WTC11 (cell line): ENCODE measurements around the gene KIF20B. TPM values are rescaled to one million over a fixed set of nuclear protein-coding genes. Genes with fewer than 3 reads are reported as not detected.

Source experiments
- ATAC-seq: fragments of 200-7000 bp; cut with Tn5 transposase; 2 replicates; pipeline ENCODE4 v1.10.0; 2021; ENCODE audit warnings: mild to moderate bottlenecking, moderate library complexity
- CTCF ChIA-PET: fragments of 300-600 bp; sonication (Branson Sonifier 250); formaldehyde crosslinking; loops from one replicate; lab custom pipeline; 2021; ENCODE audit warnings: antibody characterized with exemption; lab: Charles Lee
- POLR2A ChIA-PET: fragments of 350-600 bp; sonication (Branson Sonifier 250); formaldehyde crosslinking; loops from one replicate; lab custom pipeline; 2021; ENCODE audit warnings: antibody characterized with exemption; lab: Charles Lee
- DNase-seq: peaks from one replicate; pipeline ENCODE4 v3.0.0; 2021; ENCODE audit warnings: low spot score
- H3K27ac Mint-ChIP-seq: 2 replicates; pipeline ENCODE4 v1.8.0; 2021; ENCODE audit warnings: mixed read lengths
- H3K27me3 Mint-ChIP-seq: 2 replicates; pipeline ENCODE4 v1.8.0; 2021; ENCODE audit warnings: low read depth, mild to moderate bottlenecking, moderate library complexity, mixed read lengths
- H3K36me3 Mint-ChIP-seq: 2 replicates; pipeline ENCODE4 v1.8.0; 2021; ENCODE audit warnings: mixed read lengths
- H3K4me1 Mint-ChIP-seq: 2 replicates; pipeline ENCODE4 v1.8.0; 2022; ENCODE audit warnings: mixed read lengths
- H3K4me3 Mint-ChIP-seq: 2 replicates; pipeline ENCODE4 v1.8.0; 2021; ENCODE audit warnings: mild to moderate bottlenecking, moderate library complexity, mixed read lengths
- H3K9me3 Mint-ChIP-seq: 2 replicates; pipeline ENCODE4 v1.8.0; 2021; ENCODE audit warnings: mixed read lengths
- FOXP1 ChIP-seq: sonication (generic); formaldehyde crosslinking; IDR thresholded peaks from 2 replicates; pipeline ENCODE4 v1.8.0; 2022; ENCODE audit warnings: missing genetic modification reagents, mild to moderate bottlenecking, moderate library complexity, borderline replicate concordance
- GABPB1 ChIP-seq: sonication (generic); formaldehyde crosslinking; IDR thresholded peaks from 2 replicates; pipeline ENCODE4 v1.8.1; 2023; ENCODE audit warnings: mild to moderate bottlenecking, missing genetic modification reagents
- GTF2I ChIP-seq: fragments of 250-450 bp; sonication (Bioruptor Pico); conservative IDR thresholded peaks from 2 replicates; pipeline ENCODE4 v1.4.0; 2021; ENCODE audit warnings: mild to moderate bottlenecking
- JAZF1 ChIP-seq: fragments of 250-450 bp; sonication (Bioruptor Pico); IDR thresholded peaks from 2 replicates; pipeline ENCODE4 v1.9.0; 2021; ENCODE audit warnings: moderate library complexity, mild to moderate bottlenecking, inconsistent platforms
- JUN ChIP-seq: sonication (generic); formaldehyde crosslinking; IDR thresholded peaks from 2 replicates; pipeline ENCODE4 v1.8.0; 2023; ENCODE audit warnings: mild to moderate bottlenecking, missing genetic modification reagents
- KAT7 ChIP-seq: sonication (generic); formaldehyde crosslinking; IDR thresholded peaks from 2 replicates; pipeline ENCODE4 v1.8.1; 2023; ENCODE audit warnings: missing genetic modification reagents, mild to moderate bottlenecking, borderline replicate concordance
- NR2C2 ChIP-seq: sonication (generic); formaldehyde crosslinking; IDR thresholded peaks from 2 replicates; pipeline ENCODE4 v1.8.0; 2022; ENCODE audit warnings: mild to moderate bottlenecking, missing genetic modification reagents
- NR3C1 ChIP-seq: sonication (generic); formaldehyde crosslinking; conservative IDR thresholded peaks from 2 replicates; pipeline ENCODE4 v1.8.1; 2023; ENCODE audit warnings: low read depth, mild to moderate bottlenecking, missing genetic modification reagents
- TEAD4 ChIP-seq: sonication (generic); formaldehyde crosslinking; IDR thresholded peaks from 2 replicates; pipeline ENCODE4 v1.8.0; 2022; ENCODE audit warnings: mild to moderate bottlenecking, missing genetic modification reagents
- TP53 ChIP-seq: sonication (generic); formaldehyde crosslinking; IDR thresholded peaks from 2 replicates; pipeline ENCODE4 v1.8.1; 2023; ENCODE audit warnings: mild to moderate bottlenecking, missing genetic modification reagents
- ZBTB21 ChIP-seq: sonication (generic); formaldehyde crosslinking; IDR thresholded peaks from 2 replicates; pipeline ENCODE4 v1.8.1; 2023; ENCODE audit warnings: mild to moderate bottlenecking, missing genetic modification reagents, borderline replicate concordance
- ZNF317 ChIP-seq: sonication (generic); formaldehyde crosslinking; IDR thresholded peaks from 2 replicates; pipeline ENCODE4 v1.8.1; 2023; ENCODE audit warnings: low read depth, mild to moderate bottlenecking, moderate library complexity, missing genetic modification reagents, borderline replicate concordance
- ZNF416 ChIP-seq: fragments of 250-450 bp; sonication (Bioruptor Pico); IDR thresholded peaks from 2 replicates; pipeline ENCODE4 v1.9.0; 2021; ENCODE audit warnings: mild to moderate bottlenecking, inconsistent platforms
- ZNF423 ChIP-seq: fragments of 250-450 bp; sonication (Bioruptor Pico); IDR thresholded peaks from 2 replicates; pipeline ENCODE4 v2.1.2; 2022; ENCODE audit warnings: mild to moderate bottlenecking, moderate library complexity
- total RNA-seq: library from RNA; stranded (reverse); gene quantifications from 3 replicates; pipeline ENCODE4 v1.2.3, GENCODE V29; 2021
- TF ChIP-seq, protein P1 (sequence below): fragments of 250-450 bp; sonication (Bioruptor Pico); IDR thresholded peaks from 2 replicates; pipeline ENCODE4 v1.9.0; 2021; ENCODE audit warnings: mild to moderate bottlenecking, borderline replicate concordance
- TF ChIP-seq, protein P2 (sequence below): sonication (generic); formaldehyde crosslinking; IDR thresholded peaks from 2 replicates; pipeline ENCODE4 v1.8.1; 2023; ENCODE audit warnings: mild to moderate bottlenecking, moderate library complexity, missing genetic modification reagents
- TF ChIP-seq, protein P3 (sequence below): fragments of 250-450 bp; sonication (Bioruptor Pico); IDR thresholded peaks from 2 replicates; pipeline ENCODE4 v1.9.0; 2021; ENCODE audit warnings: mild to moderate bottlenecking
- TF ChIP-seq, protein P4 (sequence below): sonication (generic); formaldehyde crosslinking; IDR thresholded peaks from 2 replicates; pipeline ENCODE4 v1.8.1; 2022; ENCODE audit warnings: low read depth, mild to moderate bottlenecking, moderate library complexity, missing genetic modification reagents, borderline replicate concordance
- TF ChIP-seq, protein P5 (sequence below): sonication (generic); formaldehyde crosslinking; IDR thresholded peaks from 2 replicates; pipeline ENCODE4 v1.8.1; 2023; ENCODE audit warnings: mild to moderate bottlenecking, missing genetic modification reagents, moderate library complexity
- TF ChIP-seq, protein P6 (sequence below): fragments of 250-450 bp; sonication (Bioruptor Pico); IDR thresholded peaks from 2 replicates; pipeline ENCODE4 v1.9.0; 2021; ENCODE audit warnings: mild to moderate bottlenecking
- TF ChIP-seq, protein P7 (sequence below): sonication (generic); formaldehyde crosslinking; IDR thresholded peaks from 2 replicates; pipeline ENCODE4 v1.8.1; 2023; ENCODE audit warnings: mild to moderate bottlenecking, missing genetic modification reagents, moderate library complexity
- TF ChIP-seq, protein P8 (sequence below): fragments of 200-600 bp; IDR thresholded peaks from 2 replicates; pipeline ENCODE4 v1.8.0; 2022; ENCODE audit warnings: antibody characterized with exemption

Gene KIF20B
- total RNA-seq, 1 experiment from 2014 or later, result 70.2 TPM

DNA sequence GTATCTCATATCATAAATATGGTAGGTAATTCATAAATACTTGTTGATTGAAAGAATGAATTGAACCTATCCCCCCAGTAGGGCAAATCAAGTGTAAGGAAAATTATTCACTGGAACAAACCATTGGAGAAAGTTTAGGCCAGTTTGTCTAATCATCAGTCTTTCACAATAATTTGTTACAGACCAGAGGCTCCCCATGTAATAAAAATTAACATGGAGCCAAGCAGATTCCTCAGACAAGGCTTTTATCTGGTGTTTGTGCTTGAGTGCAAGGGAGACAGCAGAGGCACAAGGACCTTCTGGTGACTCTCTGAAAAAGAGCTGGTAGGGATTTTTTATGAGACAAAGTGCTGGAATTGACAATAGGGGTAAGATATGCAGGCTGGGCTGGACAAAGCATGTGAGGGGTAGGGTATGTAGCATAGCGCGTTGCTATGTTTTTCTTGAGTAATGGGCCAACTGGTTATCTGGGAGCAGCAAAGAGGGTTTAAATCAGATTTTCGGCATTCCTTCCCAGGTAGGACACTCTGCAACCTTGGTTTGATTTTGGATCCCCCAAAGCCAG is 48.5 kb upstream of the KIF20B start (continued):
- TF ChIP-seq, protein P1, sequence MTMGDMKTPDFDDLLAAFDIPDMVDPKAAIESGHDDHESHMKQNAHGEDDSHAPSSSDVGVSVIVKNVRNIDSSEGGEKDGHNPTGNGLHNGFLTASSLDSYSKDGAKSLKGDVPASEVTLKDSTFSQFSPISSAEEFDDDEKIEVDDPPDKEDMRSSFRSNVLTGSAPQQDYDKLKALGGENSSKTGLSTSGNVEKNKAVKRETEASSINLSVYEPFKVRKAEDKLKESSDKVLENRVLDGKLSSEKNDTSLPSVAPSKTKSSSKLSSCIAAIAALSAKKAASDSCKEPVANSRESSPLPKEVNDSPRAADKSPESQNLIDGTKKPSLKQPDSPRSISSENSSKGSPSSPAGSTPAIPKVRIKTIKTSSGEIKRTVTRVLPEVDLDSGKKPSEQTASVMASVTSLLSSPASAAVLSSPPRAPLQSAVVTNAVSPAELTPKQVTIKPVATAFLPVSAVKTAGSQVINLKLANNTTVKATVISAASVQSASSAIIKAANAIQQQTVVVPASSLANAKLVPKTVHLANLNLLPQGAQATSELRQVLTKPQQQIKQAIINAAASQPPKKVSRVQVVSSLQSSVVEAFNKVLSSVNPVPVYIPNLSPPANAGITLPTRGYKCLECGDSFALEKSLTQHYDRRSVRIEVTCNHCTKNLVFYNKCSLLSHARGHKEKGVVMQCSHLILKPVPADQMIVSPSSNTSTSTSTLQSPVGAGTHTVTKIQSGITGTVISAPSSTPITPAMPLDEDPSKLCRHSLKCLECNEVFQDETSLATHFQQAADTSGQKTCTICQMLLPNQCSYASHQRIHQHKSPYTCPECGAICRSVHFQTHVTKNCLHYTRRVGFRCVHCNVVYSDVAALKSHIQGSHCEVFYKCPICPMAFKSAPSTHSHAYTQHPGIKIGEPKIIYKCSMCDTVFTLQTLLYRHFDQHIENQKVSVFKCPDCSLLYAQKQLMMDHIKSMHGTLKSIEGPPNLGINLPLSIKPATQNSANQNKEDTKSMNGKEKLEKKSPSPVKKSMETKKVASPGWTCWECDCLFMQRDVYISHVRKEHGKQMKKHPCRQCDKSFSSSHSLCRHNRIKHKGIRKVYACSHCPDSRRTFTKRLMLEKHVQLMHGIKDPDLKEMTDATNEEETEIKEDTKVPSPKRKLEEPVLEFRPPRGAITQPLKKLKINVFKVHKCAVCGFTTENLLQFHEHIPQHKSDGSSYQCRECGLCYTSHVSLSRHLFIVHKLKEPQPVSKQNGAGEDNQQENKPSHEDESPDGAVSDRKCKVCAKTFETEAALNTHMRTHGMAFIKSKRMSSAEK (CRISPR knock-in tag), result no peak
- TF ChIP-seq ZNF423 (CRISPR knock-in tag) (no peak), ZNF317 (CRISPR knock-in tag) (no peak), JUN (no peak), TEAD4 (CRISPR knock-in tag) (no peak)
- TF ChIP-seq, protein P2, sequence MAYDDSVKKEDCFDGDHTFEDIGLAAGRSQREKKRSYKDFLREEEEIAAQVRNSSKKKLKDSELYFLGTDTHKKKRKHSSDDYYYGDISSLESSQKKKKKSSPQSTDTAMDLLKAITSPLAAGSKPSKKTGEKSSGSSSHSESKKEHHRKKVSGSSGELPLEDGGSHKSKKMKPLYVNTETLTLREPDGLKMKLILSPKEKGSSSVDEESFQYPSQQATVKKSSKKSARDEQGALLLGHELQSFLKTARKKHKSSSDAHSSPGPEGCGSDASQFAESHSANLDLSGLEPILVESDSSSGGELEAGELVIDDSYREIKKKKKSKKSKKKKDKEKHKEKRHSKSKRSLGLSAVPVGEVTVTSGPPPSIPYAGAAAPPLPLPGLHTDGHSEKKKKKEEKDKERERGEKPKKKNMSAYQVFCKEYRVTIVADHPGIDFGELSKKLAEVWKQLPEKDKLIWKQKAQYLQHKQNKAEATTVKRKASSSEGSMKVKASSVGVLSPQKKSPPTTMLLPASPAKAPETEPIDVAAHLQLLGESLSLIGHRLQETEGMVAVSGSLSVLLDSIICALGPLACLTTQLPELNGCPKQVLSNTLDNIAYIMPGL (CRISPR knock-in tag), result no peak
- TF ChIP-seq, protein P3, sequence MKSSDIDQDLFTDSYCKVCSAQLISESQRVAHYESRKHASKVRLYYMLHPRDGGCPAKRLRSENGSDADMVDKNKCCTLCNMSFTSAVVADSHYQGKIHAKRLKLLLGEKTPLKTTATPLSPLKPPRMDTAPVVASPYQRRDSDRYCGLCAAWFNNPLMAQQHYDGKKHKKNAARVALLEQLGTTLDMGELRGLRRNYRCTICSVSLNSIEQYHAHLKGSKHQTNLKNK (CRISPR knock-in tag), result no peak
- TF ChIP-seq, protein P4, sequence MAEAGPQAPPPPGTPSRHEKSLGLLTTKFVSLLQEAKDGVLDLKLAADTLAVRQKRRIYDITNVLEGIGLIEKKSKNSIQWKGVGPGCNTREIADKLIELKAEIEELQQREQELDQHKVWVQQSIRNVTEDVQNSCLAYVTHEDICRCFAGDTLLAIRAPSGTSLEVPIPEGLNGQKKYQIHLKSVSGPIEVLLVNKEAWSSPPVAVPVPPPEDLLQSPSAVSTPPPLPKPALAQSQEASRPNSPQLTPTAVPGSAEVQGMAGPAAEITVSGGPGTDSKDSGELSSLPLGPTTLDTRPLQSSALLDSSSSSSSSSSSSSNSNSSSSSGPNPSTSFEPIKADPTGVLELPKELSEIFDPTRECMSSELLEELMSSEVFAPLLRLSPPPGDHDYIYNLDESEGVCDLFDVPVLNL (CRISPR knock-in tag), result no peak
- TF ChIP-seq, all 79 proteins: peak for 0

DNA sequence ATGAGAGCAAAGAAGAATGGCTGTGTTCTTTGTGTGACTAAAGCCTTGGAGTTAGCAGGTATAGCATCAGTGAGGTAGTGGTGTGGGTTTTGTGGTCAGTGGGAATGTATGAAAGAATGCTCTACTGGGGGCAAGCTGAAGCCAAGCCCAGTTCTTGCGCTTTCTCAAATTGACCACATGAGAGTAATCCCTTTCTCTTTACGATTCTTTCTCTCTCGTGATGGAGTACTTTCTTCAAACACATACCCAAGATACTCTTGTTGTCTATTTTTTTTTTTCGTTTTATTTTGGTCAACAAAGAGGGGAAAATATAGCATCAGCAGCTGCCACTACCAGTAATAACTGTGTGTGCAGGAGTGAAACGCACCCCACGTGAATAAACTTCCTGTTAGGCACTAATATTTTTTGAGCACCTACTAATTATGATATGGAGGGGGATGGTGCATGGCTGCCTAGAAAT is 48.0 kb upstream of the KIF20B start:
- no peak overlapping the region for H3K4me3 Mint-ChIP-seq
- TF ChIP-seq GABPB1 (CRISPR knock-in tag), result no peak
- TF ChIP-seq, protein P5, sequence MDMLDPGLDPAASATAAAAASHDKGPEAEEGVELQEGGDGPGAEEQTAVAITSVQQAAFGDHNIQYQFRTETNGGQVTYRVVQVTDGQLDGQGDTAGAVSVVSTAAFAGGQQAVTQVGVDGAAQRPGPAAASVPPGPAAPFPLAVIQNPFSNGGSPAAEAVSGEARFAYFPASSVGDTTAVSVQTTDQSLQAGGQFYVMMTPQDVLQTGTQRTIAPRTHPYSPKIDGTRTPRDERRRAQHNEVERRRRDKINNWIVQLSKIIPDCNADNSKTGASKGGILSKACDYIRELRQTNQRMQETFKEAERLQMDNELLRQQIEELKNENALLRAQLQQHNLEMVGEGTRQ (CRISPR knock-in tag), result no peak
- TF ChIP-seq, protein P6, sequence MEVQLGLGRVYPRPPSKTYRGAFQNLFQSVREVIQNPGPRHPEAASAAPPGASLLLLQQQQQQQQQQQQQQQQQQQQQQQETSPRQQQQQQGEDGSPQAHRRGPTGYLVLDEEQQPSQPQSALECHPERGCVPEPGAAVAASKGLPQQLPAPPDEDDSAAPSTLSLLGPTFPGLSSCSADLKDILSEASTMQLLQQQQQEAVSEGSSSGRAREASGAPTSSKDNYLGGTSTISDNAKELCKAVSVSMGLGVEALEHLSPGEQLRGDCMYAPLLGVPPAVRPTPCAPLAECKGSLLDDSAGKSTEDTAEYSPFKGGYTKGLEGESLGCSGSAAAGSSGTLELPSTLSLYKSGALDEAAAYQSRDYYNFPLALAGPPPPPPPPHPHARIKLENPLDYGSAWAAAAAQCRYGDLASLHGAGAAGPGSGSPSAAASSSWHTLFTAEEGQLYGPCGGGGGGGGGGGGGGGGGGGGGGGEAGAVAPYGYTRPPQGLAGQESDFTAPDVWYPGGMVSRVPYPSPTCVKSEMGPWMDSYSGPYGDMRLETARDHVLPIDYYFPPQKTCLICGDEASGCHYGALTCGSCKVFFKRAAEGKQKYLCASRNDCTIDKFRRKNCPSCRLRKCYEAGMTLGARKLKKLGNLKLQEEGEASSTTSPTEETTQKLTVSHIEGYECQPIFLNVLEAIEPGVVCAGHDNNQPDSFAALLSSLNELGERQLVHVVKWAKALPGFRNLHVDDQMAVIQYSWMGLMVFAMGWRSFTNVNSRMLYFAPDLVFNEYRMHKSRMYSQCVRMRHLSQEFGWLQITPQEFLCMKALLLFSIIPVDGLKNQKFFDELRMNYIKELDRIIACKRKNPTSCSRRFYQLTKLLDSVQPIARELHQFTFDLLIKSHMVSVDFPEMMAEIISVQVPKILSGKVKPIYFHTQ, result no peak
- no peak for TF ChIP-seq JAZF1 (CRISPR knock-in tag)
- TF ChIP-seq, protein P7, sequence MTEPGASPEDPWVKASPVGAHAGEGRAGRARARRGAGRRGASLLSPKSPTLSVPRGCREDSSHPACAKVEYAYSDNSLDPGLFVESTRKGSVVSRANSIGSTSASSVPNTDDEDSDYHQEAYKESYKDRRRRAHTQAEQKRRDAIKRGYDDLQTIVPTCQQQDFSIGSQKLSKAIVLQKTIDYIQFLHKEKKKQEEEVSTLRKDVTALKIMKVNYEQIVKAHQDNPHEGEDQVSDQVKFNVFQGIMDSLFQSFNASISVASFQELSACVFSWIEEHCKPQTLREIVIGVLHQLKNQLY, result no peak
- no peak for TF ChIP-seq NR2C2
- TF ChIP-seq, protein P8, sequence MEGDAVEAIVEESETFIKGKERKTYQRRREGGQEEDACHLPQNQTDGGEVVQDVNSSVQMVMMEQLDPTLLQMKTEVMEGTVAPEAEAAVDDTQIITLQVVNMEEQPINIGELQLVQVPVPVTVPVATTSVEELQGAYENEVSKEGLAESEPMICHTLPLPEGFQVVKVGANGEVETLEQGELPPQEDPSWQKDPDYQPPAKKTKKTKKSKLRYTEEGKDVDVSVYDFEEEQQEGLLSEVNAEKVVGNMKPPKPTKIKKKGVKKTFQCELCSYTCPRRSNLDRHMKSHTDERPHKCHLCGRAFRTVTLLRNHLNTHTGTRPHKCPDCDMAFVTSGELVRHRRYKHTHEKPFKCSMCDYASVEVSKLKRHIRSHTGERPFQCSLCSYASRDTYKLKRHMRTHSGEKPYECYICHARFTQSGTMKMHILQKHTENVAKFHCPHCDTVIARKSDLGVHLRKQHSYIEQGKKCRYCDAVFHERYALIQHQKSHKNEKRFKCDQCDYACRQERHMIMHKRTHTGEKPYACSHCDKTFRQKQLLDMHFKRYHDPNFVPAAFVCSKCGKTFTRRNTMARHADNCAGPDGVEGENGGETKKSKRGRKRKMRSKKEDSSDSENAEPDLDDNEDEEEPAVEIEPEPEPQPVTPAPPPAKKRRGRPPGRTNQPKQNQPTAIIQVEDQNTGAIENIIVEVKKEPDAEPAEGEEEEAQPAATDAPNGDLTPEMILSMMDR, result no peak
- no peak for TF ChIP-seq FOXP1 (CRISPR knock-in tag)
- no peak for TF ChIP-seq JUN
- TF ChIP-seq ZBTB21 (CRISPR knock-in tag), result no peak
- no peak for TF ChIP-seq KAT7 (CRISPR knock-in tag)
- TF ChIP-seq ZNF416 (CRISPR knock-in tag), result no peak
- TF ChIP-seq NR3C1, result no peak
- TF ChIP-seq GTF2I (CRISPR knock-in tag), result no peak
- TF ChIP-seq TP53 (CRISPR knock-in tag), result no peak
- H3K9me3 Mint-ChIP-seq, result peaks cover 41% of the 10 kb centered on the region
- peaks cover 41% of the 10 kb centered on the region for H3K36me3 Mint-ChIP-seq
- ChIA-PET POLR2A (no interaction called here), CTCF (no interaction called here)
- H3K27ac Mint-ChIP-seq, result no peak overlapping the region
- DNase-seq (no peak), ATAC-seq (no peak)
- H3K27me3 Mint-ChIP-seq, result no peaks in the 10 kb centered on the region
- peaks cover 19% of the 10 kb centered on the region for H3K4me1 Mint-ChIP-seq
